Measurements from ENCODE around the gene MAST2. TPM values are rescaled to one million over a fixed set of nuclear protein-coding genes. Genes with fewer than 3 reads are reported as not detected.

MAST2 gene
- total RNA-seq, 1 experiment from 2014 or later = 41.9 TPM

DNA sequence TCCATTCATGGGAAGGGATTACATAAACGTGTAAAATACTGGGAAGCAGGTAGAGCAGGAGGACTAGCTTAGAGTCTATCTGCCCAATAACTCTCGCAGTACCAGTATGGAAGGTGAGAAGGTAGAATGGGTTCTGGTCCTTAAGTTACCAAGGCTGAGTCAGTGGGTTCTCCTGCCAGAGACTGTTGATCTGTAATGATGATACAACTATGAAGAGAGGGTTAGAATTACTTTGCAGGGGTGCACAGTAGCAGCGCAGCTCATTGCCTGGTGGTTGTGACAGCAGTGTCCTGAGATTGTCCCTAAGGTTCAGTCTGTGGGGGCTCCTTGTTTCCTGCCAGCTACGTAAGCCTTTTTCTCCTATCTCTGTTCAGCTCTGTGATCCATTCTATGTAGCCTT, 2.5 kb upstream of the MAST2 start:
- peak overlapping the region; percentile 35 for H2AFZ ChIP-seq (ENCODE audit: low read depth, low read length, poor library complexity, severe bottlenecking)
- no peaks in the 10 kb centered on the region for H4K20me1 ChIP-seq (ENCODE audit: insufficient read depth)
- H3K4me1 ChIP-seq (ENCODE audit: control insufficient read depth in 1 of 2, insufficient read depth in 2 of 2, low read length in 2 of 2) = peaks cover 11 to 21% of the 10 kb centered on the region in 2 experiments
- no peak overlapping the region for H3K4me2 ChIP-seq (ENCODE audit: low read length)
- H3K27ac ChIP-seq (ENCODE audit: low read depth, low read length) = no peak overlapping the region
- H3K4me3 ChIP-seq (replicated peaks in 1 of 2; ENCODE audit: low read depth in 1 of 2, low read length in 2 of 2) = no peak overlapping the region
- CTCF ChIA-PET = no interaction called here
- intact Hi-C loops (cut with micrococcal nuclease) = loop anchor here (5.0 kb wide), 1 partner anchor 114 kb away; the partner anchor contains the start of genes GPBP1L1 and TMEM69
- no peaks in the 10 kb centered on the region for H3K9me2 ChIP-seq (ENCODE audit: insufficient read depth)
- H3K9ac ChIP-seq (ENCODE audit: low read length) = no peak overlapping the region
- no TSS peak for BruUV-seq (replicated peaks)
- no peaks in the 10 kb centered on the region for H3K36me3 ChIP-seq (ENCODE audit: control insufficient read depth in 1 of 2, insufficient read depth in 2 of 2, low read length in 2 of 2)
- ATAC-seq (no peak), DNase-seq (ENCODE audit: low read depth, low spot score) (no peak)
- no peaks in the 10 kb centered on the region for H3K9me3 ChIP-seq (ENCODE audit: control insufficient read depth in 1 of 2, insufficient read depth in 1 of 2, low read depth in 1 of 2, low read length in 2 of 2)
- TF ChIP-seq SIN3A (IDR thresholded peaks at IDR 0.05; ENCODE audit: low read depth) (no peak), ZNF274 (IDR thresholded peaks at IDR 0.05; ENCODE audit: low read depth, low read length) (no peak), EGR1 (IDR thresholded peaks at IDR 0.05; ENCODE audit: low read depth) (no peak), EZH2phosphoT487 (IDR thresholded peaks at IDR 0.05; ENCODE audit: borderline replicate concordance) (no peak), POLR2A (IDR thresholded peaks at IDR 0.05; ENCODE audit: borderline replicate concordance, extremely low read depth, insufficient read depth, insufficient read length) (no peak), RAD21 (IDR thresholded peaks at IDR 0.05; ENCODE audit: low read depth) (no peak), ZFX (IDR thresholded peaks at IDR 0.05) (no peak), SP1 (IDR thresholded peaks at IDR 0.05; ENCODE audit: low read depth) (no peak), EZH2 (IDR thresholded peaks at IDR 0.05) (no peak), YY1 (IDR thresholded peaks at IDR 0.05; ENCODE audit: extremely low read depth, insufficient replicate concordance, low read depth, low read length) (no peak), SRF (IDR thresholded peaks at IDR 0.05; ENCODE audit: low read depth) (no peak)
- TF ChIP-seq, protein P1, sequence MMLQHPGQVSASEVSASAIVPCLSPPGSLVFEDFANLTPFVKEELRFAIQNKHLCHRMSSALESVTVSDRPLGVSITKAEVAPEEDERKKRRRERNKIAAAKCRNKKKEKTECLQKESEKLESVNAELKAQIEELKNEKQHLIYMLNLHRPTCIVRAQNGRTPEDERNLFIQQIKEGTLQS (IDR thresholded peaks at IDR 0.05) = no peak
- TF ChIP-seq, protein P2, sequence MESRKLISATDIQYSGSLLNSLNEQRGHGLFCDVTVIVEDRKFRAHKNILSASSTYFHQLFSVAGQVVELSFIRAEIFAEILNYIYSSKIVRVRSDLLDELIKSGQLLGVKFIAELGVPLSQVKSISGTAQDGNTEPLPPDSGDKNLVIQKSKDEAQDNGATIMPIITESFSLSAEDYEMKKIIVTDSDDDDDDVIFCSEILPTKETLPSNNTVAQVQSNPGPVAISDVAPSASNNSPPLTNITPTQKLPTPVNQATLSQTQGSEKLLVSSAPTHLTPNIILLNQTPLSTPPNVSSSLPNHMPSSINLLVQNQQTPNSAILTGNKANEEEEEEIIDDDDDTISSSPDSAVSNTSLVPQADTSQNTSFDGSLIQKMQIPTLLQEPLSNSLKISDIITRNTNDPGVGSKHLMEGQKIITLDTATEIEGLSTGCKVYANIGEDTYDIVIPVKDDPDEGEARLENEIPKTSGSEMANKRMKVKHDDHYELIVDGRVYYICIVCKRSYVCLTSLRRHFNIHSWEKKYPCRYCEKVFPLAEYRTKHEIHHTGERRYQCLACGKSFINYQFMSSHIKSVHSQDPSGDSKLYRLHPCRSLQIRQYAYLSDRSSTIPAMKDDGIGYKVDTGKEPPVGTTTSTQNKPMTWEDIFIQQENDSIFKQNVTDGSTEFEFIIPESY (IDR thresholded peaks at IDR 0.05; ENCODE audit: extremely low read depth, insufficient replicate concordance, low read length) = no peak
- TF ChIP-seq, protein P3, sequence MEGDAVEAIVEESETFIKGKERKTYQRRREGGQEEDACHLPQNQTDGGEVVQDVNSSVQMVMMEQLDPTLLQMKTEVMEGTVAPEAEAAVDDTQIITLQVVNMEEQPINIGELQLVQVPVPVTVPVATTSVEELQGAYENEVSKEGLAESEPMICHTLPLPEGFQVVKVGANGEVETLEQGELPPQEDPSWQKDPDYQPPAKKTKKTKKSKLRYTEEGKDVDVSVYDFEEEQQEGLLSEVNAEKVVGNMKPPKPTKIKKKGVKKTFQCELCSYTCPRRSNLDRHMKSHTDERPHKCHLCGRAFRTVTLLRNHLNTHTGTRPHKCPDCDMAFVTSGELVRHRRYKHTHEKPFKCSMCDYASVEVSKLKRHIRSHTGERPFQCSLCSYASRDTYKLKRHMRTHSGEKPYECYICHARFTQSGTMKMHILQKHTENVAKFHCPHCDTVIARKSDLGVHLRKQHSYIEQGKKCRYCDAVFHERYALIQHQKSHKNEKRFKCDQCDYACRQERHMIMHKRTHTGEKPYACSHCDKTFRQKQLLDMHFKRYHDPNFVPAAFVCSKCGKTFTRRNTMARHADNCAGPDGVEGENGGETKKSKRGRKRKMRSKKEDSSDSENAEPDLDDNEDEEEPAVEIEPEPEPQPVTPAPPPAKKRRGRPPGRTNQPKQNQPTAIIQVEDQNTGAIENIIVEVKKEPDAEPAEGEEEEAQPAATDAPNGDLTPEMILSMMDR (IDR thresholded peaks at IDR 0.05 in 2 of 3, conservative IDR thresholded peaks at IDR 0.05 in 1 of 3; ENCODE audit: borderline replicate concordance in 1 of 3, insufficient read depth in 1 of 3, low read depth in 2 of 3, low read length in 2 of 3) = no peak
- RAD21 ChIA-PET (ENCODE audit: low non-redundant PET in 1 of 2, low total read pairs in 2 of 2, uncharacterized antibody in 2 of 2, unreplicated experiment in 2 of 2) = no interaction called here
- H3K79me2 ChIP-seq (ENCODE audit: insufficient read depth, low read length) = peaks cover 20% of the 10 kb centered on the region
- POLR2A ChIA-PET = no interaction called here
- no peaks in the 10 kb centered on the region for H3K27me3 ChIP-seq (ENCODE audit: insufficient read depth, low read length)
